Type B pancreatic cell (in vitro differentiated cells): ENCODE measurements around the gene CRIP3. TPM values are rescaled to one million over a fixed set of nuclear protein-coding genes. Genes with fewer than 3 reads are reported as not detected.

Experiments
- DNase-seq: peaks from one replicate; pipeline ENCODE4 v3.0.0; 2021; ENCODE audit warnings: mixed read lengths; ENCODE audit not compliant: unreplicated experiment; ENCODE audit errors: extremely low spot score
- H3K27ac Mint-ChIP-seq: 2 replicates; pipeline ENCODE4 v1.8.0; 2021; ENCODE audit warnings: mild to moderate bottlenecking, mixed read lengths
- H3K27me3 Mint-ChIP-seq: 2 replicates; pipeline ENCODE4 v1.8.0; 2021; ENCODE audit warnings: mixed read lengths
- H3K36me3 Mint-ChIP-seq: 2 replicates; pipeline ENCODE4 v1.8.0; 2021; ENCODE audit warnings: mixed read lengths
- H3K4me1 Mint-ChIP-seq: one replicate; pipeline ENCODE4 v1.8.0; 2021; ENCODE audit warnings: mixed read lengths; ENCODE audit not compliant: unreplicated experiment
- H3K4me3 Mint-ChIP-seq: 2 replicates; pipeline ENCODE4 v1.8.0; 2021; ENCODE audit warnings: mild to moderate bottlenecking, mixed read lengths
- H3K9me3 Mint-ChIP-seq: 2 replicates; pipeline ENCODE4 v1.8.0; 2021; ENCODE audit warnings: mixed read lengths
- CTCF ChIP-seq: fragments of 200-600 bp; sonication (generic); conservative IDR thresholded peaks from 2 replicates; pipeline ENCODE4 v1.5.0; 2021; ENCODE audit warnings: antibody characterized with exemption, mild to moderate bottlenecking
- total RNA-seq: library from RNA; stranded (reverse); gene quantifications from 2 replicates; pipeline ENCODE4 v1.2.1, GENCODE V29; 2021; ENCODE audit warnings: low replicate concordance

CRIP3 gene
- total RNA-seq, 1 donor from 2014 or later = 2.9 TPM

DNA sequence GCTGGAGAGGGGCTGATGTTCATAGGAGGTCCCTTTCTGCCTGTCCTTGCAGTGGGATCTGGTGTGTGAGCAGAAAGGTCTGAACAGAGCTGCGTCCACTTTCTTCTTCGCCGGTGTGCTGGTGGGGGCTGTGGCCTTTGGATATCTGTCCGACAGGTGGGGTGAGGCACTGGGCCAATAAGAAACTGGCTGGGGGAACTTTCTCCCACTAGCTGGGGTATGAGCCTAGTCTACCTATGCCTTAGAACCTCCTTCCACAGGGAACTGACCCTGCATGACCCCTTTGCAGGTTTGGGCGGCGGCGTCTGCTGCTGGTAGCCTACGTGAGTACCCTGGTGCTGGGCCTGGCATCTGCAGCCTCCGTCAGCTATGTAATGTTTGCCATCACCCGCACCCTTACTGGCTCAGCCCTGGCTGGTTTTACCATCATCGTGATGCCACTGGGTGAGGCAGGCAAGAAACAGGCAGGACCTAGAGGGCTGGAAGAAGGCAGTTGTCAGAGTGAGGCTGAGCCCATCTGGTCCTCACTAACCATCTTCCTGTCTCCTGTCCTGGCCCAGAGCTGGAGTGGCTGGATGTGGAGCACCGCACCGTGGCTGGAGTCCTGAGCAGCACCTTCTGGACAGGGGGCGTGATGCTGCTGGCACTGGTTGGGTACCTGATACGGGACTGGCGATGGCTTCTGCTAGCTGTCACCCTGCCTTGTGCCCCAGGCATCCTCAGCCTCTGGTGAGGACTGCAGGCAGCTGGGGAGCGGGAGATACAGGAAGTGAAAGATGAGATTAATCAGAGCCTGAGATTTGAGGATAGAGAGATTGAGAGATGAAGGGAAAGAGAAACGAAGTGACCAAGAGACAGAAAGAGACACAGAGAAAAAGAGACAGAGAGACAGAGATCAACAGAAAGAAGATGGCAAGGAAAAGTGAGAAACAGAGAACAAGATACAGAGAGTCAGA is 9.0 kb downstream of the CRIP3 start:
- Mint-ChIP-seq H3K36me3 (no peaks in the 10 kb centered on the region), H3K9me3 (no peaks in the 10 kb centered on the region), H3K27ac (no peak overlapping the region), H3K4me3 (no peak overlapping the region), H3K27me3 (peaks cover 20% of the 10 kb centered on the region), H3K4me1 (no peaks in the 10 kb centered on the region)
- no peak for DNase-seq
- no peak for TF ChIP-seq CTCF

- H3K27me3 Mint-ChIP-seq = peaks cover 20% of the 10 kb centered on the region
Observed at GRCh38 chr6:43298565-43299337, 9.9 kb downstream of the CRIP3 start.

GRCh38 chr6:43297644-43298564 is 10.7 kb downstream of the CRIP3 start, which contains the start of gene SLC22A7:
Gene SLC22A7, plus strand, starts transcription at chr6:43298260. Its CDS starts 99 bp downstream, at chr6:43298359.
- Mint-ChIP-seq H3K9me3 (no peaks in the 10 kb centered on the region), H3K4me3 (no peak within 1 kb of the TSS), H3K36me3 (no peaks in the 10 kb centered on the region), H3K4me1 (no peaks in the 10 kb centered on the region), H3K27me3 (peaks cover 20% of the 10 kb centered on the region), H3K27ac (no peak within 1 kb of the TSS)
- no peak for DNase-seq
- no peak for TF ChIP-seq CTCF

More at GRCh38 chr6:43298565-43299337, 9.9 kb downstream of the CRIP3 start:
- H3K4me3 Mint-ChIP-seq = no peak overlapping the region
- no peaks in the 10 kb centered on the region for H3K4me1 Mint-ChIP-seq
- H3K27ac Mint-ChIP-seq = no peak overlapping the region
- no peak for TF ChIP-seq CTCF
- no peaks in the 10 kb centered on the region for H3K9me3 Mint-ChIP-seq
- no peaks in the 10 kb centered on the region for H3K36me3 Mint-ChIP-seq
- DNase-seq = no peak

- H3K4me1 Mint-ChIP-seq = no peaks in the 10 kb centered on the region
- no peak for TF ChIP-seq CTCF
- no peak overlapping the region for H3K4me3 Mint-ChIP-seq
- no peaks in the 10 kb centered on the region for H3K9me3 Mint-ChIP-seq
- peak; percentile 20 for DNase-seq
- H3K27ac Mint-ChIP-seq = no peak overlapping the region
- peaks cover 23% of the 10 kb centered on the region for H3K27me3 Mint-ChIP-seq
- H3K36me3 Mint-ChIP-seq = no peaks in the 10 kb centered on the region
Observed at GRCh38 chr6:43296780-43297497, 11.7 kb downstream of the CRIP3 start.
